Endothelial cell (in vitro differentiated cells): ENCODE results near the gene SLC16A13. TPM values are rescaled to one million over a fixed set of nuclear protein-coding genes. Genes with fewer than 3 reads are reported as not detected.

Experiments used
- DNase-seq: peaks from one replicate; pipeline ENCODE4 v3.0.0; 2021; ENCODE audit warnings: low spot score
- H3K27ac Mint-ChIP-seq: one replicate; pipeline ENCODE4 v1.8.0; 2021; ENCODE audit warnings: mixed read lengths, inconsistent platforms; ENCODE audit not compliant: unreplicated experiment
- H3K27me3 Mint-ChIP-seq: one replicate; pipeline ENCODE4 v1.8.0; 2021; ENCODE audit warnings: mild to moderate bottlenecking, moderate library complexity, mixed read lengths, inconsistent platforms; ENCODE audit not compliant: unreplicated experiment
- H3K36me3 Mint-ChIP-seq: one replicate; pipeline ENCODE4 v1.8.0; 2021; ENCODE audit warnings: mild to moderate bottlenecking, low read depth, mixed read lengths, inconsistent platforms; ENCODE audit not compliant: unreplicated experiment
- H3K4me1 Mint-ChIP-seq: one replicate; pipeline ENCODE4 v1.8.0; 2021; ENCODE audit warnings: mild to moderate bottlenecking, mixed read lengths, inconsistent platforms; ENCODE audit not compliant: unreplicated experiment
- H3K4me3 Mint-ChIP-seq: one replicate; pipeline ENCODE4 v1.8.0; 2021; ENCODE audit warnings: mild to moderate bottlenecking, mixed read lengths, inconsistent platforms; ENCODE audit not compliant: unreplicated experiment
- H3K9me3 Mint-ChIP-seq: one replicate; pipeline ENCODE4 v1.8.0; 2021; ENCODE audit warnings: mixed read lengths, inconsistent platforms; ENCODE audit not compliant: unreplicated experiment
- total RNA-seq: library from RNA; stranded (reverse); fragmentation: NEBNext Ultra II Directional; extraction: Animal tissue kit (Norgen Biotek cat#: 25700); gene quantifications from one replicate; pipeline ENCODE4 v1.2.1, GENCODE V29; 2021; ENCODE audit not compliant: unreplicated experiment
- TF ChIP-seq, protein P1 (sequence below): fragments of 200-600 bp; sonication (generic); IDR thresholded peaks from one replicate; pipeline ENCODE4 v1.5.0; 2021; ENCODE audit warnings: antibody characterized with exemption; ENCODE audit not compliant: unreplicated experiment

SLC16A13 gene
- total RNA-seq, 1 donor from 2014 or later = 25.8 TPM

GRCh38 chr17:7067198-7067597 lies 31.4 kb downstream of the SLC16A13 start:
- no peak for DNase-seq
- Mint-ChIP-seq H3K4me3 (no peak overlapping the region), H3K9me3 (peaks cover 11% of the 10 kb centered on the region), H3K27ac (no peak overlapping the region), H3K4me1 (peaks cover 13% of the 10 kb centered on the region), H3K36me3 (peaks cover 28% of the 10 kb centered on the region), H3K27me3 (no peaks in the 10 kb centered on the region)
- TF ChIP-seq, protein P1, sequence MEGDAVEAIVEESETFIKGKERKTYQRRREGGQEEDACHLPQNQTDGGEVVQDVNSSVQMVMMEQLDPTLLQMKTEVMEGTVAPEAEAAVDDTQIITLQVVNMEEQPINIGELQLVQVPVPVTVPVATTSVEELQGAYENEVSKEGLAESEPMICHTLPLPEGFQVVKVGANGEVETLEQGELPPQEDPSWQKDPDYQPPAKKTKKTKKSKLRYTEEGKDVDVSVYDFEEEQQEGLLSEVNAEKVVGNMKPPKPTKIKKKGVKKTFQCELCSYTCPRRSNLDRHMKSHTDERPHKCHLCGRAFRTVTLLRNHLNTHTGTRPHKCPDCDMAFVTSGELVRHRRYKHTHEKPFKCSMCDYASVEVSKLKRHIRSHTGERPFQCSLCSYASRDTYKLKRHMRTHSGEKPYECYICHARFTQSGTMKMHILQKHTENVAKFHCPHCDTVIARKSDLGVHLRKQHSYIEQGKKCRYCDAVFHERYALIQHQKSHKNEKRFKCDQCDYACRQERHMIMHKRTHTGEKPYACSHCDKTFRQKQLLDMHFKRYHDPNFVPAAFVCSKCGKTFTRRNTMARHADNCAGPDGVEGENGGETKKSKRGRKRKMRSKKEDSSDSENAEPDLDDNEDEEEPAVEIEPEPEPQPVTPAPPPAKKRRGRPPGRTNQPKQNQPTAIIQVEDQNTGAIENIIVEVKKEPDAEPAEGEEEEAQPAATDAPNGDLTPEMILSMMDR = no peak

- Mint-ChIP-seq H3K27me3 (no peaks in the 10 kb centered on the region), H3K4me3 (no peak overlapping the region), H3K9me3 (peaks cover 11% of the 10 kb centered on the region), H3K36me3 (peaks cover 28% of the 10 kb centered on the region), H3K4me1 (peaks cover 10% of the 10 kb centered on the region), H3K27ac (no peak overlapping the region)
- TF ChIP-seq, protein P1 = no peak
- no peak for DNase-seq
Measured at GRCh38 chr17:7068268-7068667, 32.5 kb downstream of the SLC16A13 start.

DNA sequence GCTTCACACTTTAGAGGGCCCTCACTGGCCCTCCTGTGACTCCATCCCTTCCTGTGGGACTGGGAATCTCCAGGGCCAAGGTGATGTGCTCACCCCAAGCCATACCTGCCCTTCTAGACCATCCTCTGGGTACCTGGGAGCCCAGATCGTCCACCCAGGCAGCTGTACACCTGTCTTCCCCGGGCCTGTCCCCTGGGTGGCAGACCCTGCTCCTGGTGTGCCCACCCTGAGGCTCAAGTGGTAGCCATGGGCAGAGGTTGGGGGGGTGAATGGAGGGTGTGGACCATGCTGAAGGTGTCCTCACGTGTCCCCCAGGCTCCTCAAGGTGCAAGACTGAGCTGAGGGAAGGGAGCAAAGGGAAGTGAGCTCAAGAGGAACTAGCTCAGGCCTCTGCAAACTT lies 34.9 kb downstream of the SLC16A13 start:
- H3K36me3 Mint-ChIP-seq = peaks cover 48% of the 10 kb centered on the region
- TF ChIP-seq, protein P1 = no peak
- peaks cover 11% of the 10 kb centered on the region for H3K9me3 Mint-ChIP-seq
- DNase-seq = no peak
- H3K27me3 Mint-ChIP-seq = peaks cover 1% of the 10 kb centered on the region
- H3K27ac Mint-ChIP-seq = no peak overlapping the region
- H3K4me3 Mint-ChIP-seq = no peak overlapping the region
- H3K4me1 Mint-ChIP-seq = no peaks in the 10 kb centered on the region

DNA sequence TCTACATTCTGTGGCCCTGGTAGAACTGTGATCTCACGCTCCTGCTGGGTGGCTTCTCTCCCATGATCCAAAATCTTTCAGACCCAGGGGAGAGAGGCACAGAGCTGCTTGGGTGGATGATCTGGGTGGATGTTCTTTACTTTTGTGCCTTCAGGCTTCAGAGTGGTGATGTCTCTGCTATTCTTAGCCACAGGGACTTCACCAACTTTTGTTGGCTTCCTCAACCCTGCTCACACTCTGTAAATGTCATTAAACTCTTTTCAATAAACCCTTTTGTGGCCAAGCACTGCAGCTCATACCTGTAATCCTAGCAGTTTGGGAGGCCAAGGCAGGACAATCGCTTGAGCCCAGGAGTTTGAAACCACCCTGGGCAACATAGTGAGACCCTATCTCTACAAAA lies 36.6 kb downstream of the SLC16A13 start:
- H3K9me3 Mint-ChIP-seq = peaks cover 11% of the 10 kb centered on the region
- peaks cover 1% of the 10 kb centered on the region for H3K27me3 Mint-ChIP-seq
- peaks cover 48% of the 10 kb centered on the region for H3K36me3 Mint-ChIP-seq
- no peak overlapping the region for H3K27ac Mint-ChIP-seq
- no peak for DNase-seq
- peaks cover 4% of the 10 kb centered on the region for H3K4me1 Mint-ChIP-seq
- H3K4me3 Mint-ChIP-seq = no peak overlapping the region
- TF ChIP-seq, protein P1 = no peak

DNA sequence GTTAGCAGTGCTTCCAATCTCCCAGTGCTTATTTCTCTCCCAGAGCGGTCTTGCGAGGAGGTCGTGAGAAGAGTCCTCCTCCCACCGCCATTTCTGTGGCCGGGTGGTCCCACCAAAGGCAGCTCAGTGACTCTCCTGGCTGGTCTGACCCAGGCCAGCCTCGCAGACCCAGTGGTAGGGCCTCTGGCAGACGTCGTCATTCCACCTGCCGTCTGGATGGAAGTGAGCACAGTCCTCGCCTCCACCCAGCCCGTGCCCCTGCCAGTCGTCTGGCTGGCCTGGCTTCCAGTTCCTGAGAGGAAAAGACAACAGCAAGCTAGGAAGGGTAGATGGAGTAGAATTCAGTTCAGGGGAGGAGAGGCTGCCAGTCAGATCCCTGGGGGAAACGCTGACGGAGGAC lies 39.1 kb downstream of the SLC16A13 start:
- no peak for DNase-seq
- peaks cover 22% of the 10 kb centered on the region for H3K4me1 Mint-ChIP-seq
- TF ChIP-seq, protein P1 = no peak
- peak overlapping the region; percentile 56 for H3K4me3 Mint-ChIP-seq
- H3K9me3 Mint-ChIP-seq = no peaks in the 10 kb centered on the region
- H3K36me3 Mint-ChIP-seq = peaks cover 42% of the 10 kb centered on the region
- no peak overlapping the region for H3K27ac Mint-ChIP-seq
- H3K27me3 Mint-ChIP-seq = peaks cover 1% of the 10 kb centered on the region
